GM18517 (cell line): Measurements from ENCODE around the gene BABAM2.

ENCODE experiments used
- ATAC-seq: cut with Tn5 transposase; IDR thresholded peaks from one replicate; pipeline ENCODE4 v1.9.1; 2021; ENCODE audit warnings: mild to moderate bottlenecking, moderate library complexity; ENCODE audit not compliant: unreplicated experiment

The BABAM2 gene

DNA sequence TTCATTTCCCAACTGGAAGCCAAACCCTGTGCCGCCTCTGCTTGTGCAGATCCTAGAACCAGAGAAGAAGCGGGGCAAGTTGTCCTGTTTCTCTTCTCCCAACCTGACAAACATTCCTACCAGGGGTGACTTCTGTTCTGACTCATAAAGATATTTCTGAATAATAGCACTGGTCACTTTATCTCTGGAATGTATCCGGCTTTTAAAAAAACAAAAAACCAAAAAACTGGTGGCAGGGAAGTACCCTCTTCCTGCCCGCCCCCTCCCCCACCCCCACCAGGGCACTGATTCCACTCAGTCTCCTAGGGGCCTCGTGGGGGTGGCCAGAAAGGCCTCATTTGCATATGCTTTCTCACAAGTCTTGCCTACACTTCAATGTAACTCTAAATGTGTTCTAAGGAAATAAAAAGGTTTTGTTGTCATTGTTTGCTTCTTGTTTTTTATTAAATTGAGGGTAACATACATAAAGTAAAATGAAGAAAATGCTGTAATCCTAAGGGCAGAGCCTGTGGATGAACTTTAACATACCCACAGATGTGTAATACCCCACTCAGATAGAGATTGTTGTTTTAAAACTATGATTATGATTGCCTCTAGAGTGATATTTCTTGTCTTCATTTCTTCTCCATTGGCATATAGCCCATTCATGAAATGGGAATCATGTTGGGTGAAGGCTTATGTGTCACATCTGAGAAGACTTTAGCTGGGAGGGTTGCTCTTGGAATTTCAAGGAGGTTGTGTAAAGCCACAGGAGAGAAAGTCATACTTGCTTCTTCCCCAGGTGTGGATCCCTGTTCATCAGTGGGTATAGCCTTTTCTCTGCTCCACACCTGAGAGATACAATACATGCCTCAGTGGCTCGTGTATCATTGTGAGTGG, 496.8 kb downstream of the BABAM2 start:
- no peak for ATAC-seq
